ENCODE results near the gene DOCK3. TPM values are rescaled to one million over a fixed set of nuclear protein-coding genes. Genes with fewer than 3 reads are reported as not detected.

DOCK3 gene
- under 0.01 and 0.36 TPM in 2 replicates for total RNA-seq

GRCh38 chr3:50674349-50675178, at the start of gene DOCK3:
TSS of gene DOCK3 (plus strand) at chr3:50674927. CDS start at chr3:50675264, 337 bp downstream.

GRCh38 chr3:51384726-51385473, 710.2 kb downstream of the DOCK3 start, which contains the start of gene MANF:
TSS of gene MANF (plus strand) at chr3:51385291. CDS start at chr3:51385343, 52 bp downstream.

GRCh38 chr3:51391075-51391565, 716.4 kb downstream of the DOCK3 start, which contains the start of gene RBM15B:
TSS of gene RBM15B (plus strand) at chr3:51391285. CDS start at chr3:51391400, 115 bp downstream.

Other genes with a start within 250 kb of the DOCK3 start
- gene CACNA2D2, start 171.3 kb upstream of the DOCK3 start, total RNA-seq, result under 0.01 TPM in 1 of 2 replicates, not detected in the other
- 0.68 and 3.6 TPM in 2 replicates for gene C3orf18, start 107.2 kb upstream of the DOCK3 start, total RNA-seq
- gene HEMK1, start 105.4 kb upstream of the DOCK3 start, total RNA-seq, result 4.4 and 10.8 TPM in 2 replicates
- gene CISH, start 63.2 kb upstream of the DOCK3 start, total RNA-seq, result 1.0 and 3.8 TPM in 2 replicates
- 42.4 and 65.1 TPM in 2 replicates for gene MAPKAPK3, start 57.8 kb upstream of the DOCK3 start, total RNA-seq

All from nasal cavity respiratory epithelium epithelial cell of viscerocranial mucosa (primary cell).